GM18861 (cell line): ENCODE measurements around the gene GRK3.

Experiments used
- ATAC-seq: cut with Tn5 transposase; IDR thresholded peaks from one replicate; pipeline ENCODE4 v1.9.1; 2021; ENCODE audit not compliant: unreplicated experiment

GRK3 gene

DNA sequence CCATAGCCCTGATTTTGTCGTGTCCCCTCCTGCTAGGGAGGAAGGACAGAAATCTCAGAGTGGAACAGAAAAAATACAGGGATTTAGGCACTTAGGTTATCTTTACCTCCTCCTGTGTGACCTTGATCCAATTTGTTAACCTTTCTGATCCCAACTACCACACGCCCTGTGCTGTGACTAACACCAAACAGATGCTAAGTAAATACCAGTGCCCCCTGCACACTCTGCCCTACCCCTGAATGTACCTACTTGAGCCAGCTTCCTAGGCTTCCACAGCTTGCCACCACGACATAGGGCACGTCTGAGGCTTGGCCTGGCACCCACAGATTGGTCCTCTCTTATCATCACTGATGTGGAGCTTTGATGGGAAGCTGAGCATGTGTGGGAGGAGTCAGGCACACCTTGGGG lies 186.7 kb downstream of the GRK3 start:
- ATAC-seq: no peak

- no peak for ATAC-seq
Measured at GRCh38 chr22:25752615-25753214, 188.2 kb downstream of the GRK3 start.

GRCh38 chr22:25753252-25753651 lies 188.8 kb downstream of the GRK3 start:
- ATAC-seq: no peak

DNA sequence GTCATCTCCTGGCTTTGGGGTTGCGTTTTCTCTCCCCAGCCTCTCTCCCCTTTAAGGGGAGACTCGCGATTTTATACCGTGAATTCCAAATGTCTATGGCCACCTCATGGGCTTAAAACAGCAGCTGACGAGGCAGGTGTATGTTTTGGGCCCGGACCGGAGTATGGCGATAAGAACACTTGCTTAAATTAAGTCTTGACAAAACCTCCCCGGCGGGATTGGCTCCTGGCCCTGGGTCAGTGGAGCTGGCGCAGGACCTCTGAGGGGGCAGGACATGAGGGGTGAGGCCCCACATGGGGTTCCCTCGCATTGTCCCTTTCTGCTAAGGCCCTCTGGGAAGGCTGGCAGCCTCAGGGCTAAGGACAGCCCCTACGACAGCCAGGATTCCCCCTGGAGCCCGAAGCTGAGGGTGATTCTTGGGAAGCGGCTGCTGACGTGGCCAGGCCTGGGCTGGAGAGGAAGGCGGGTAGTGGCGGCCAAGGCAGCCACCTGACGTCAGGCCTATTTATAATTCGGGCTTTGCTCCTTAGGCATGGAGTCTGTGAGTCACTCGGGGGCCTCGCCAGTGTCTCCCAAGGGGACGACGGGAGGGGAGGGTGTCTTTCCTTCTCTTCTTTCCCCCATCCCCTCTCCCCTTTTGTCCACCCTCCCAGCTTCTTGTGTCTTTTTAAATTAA lies 190.2 kb downstream of the GRK3 start:
- no peak for ATAC-seq

GRCh38 chr22:25757686-25758085 lies 193.2 kb downstream of the GRK3 start:
- no peak for ATAC-seq

GRCh38 chr22:25758316-25758715 lies 193.8 kb downstream of the GRK3 start:
- ATAC-seq: no peak

GRCh38 chr22:25759825-25760231 lies 195.4 kb downstream of the GRK3 start:
- ATAC-seq: no peak

DNA sequence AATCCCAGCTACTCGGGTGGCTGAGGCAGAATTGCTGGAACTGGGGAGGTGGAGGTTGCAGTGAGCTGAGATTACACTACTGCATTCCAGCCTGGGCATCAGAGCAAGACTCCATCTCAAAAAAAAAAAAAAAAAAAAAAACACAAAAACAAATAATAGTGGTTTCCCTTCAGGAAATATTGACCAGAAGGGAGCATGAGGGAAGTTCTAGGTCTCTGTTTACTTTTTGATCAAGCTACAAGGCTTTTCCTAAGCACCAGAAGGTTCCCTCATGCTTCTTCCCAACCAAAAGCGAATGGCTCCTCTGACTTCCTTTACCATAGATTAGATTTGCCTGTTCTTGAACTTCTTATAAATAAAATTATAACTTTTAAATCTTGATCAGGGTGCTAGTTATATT lies 195.8 kb downstream of the GRK3 start:
- ATAC-seq: no peak

DNA sequence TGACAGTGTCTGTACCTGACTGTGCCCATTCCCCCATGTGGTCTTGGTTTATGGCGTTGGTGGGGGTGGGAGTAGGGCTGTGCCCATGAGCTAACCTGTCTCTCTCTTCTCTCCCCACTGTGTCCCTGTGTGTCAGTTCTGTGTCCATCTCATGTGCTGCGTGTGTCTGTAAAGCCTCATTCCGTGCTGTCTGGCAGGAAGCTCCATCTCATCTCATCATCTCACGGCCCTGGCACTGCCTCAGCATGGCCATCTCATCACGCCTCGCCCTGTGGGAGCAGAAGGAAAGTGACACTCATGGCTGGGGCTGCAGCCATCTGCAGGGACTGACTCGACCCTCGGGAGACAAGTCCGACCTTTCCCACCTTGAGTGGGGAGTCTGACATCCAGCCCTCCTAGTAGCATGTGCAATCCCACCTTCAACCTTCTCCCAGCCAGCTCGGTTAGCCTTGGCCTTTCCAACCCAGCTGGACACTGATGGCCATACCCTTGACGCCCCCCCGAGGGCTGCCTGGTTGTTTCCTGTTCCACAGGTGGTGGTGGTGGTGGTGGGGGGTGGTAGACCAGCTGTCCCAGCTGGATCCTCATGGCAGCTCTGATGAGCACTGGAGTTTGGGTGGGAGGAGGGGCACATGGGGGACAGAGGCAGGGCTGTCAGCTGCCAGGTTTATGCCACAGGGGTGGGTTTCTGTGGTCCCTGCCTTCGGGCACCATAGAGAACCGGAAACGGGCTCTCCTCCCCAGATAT lies 196.5 kb downstream of the GRK3 start:
- no peak for ATAC-seq

GRCh38 chr22:25762147-25762546 lies 197.7 kb downstream of the GRK3 start:
- no peak for ATAC-seq

GRCh38 chr22:25763239-25763777 lies 198.8 kb downstream of the GRK3 start:
- ATAC-seq: no peak

DNA sequence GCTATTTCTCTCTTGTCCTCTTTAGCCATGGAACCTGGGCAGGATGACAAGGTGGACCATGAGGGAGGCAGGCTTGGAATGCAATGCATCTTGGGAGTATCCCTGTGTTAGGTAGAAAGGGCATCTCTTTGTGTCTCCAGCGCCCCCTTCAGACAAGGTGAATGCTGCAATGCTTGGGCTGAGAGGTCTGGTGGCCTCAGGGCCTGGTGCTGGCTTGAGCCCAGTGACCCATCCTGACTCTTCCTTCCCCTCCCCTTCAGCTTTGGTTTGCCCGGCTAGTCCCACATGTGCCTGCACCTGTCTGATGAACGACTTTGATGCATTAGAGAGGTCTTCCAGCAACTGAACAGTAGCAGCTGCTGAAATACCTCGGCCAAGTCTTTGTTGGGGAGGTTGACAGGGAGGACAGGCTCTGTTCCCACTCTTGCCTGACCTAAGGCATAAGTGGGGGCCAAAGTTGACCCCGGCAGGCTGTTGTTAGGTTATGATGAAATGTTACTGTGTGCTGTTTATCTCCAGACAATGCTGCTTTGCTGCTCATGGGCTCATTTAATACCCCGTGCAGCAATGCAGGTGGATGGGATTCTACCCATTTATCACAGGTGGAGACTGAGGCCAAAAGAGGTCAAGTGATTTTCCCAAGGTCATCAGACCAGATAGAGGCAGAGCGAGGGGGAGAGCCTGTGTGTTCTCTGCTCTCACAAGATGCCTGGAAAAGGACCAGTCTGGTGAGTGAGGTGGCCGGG lies 200.0 kb downstream of the GRK3 start:
- no peak for ATAC-seq

GRCh38 chr22:25765016-25765367 lies 200.5 kb downstream of the GRK3 start:
- no peak for ATAC-seq

DNA sequence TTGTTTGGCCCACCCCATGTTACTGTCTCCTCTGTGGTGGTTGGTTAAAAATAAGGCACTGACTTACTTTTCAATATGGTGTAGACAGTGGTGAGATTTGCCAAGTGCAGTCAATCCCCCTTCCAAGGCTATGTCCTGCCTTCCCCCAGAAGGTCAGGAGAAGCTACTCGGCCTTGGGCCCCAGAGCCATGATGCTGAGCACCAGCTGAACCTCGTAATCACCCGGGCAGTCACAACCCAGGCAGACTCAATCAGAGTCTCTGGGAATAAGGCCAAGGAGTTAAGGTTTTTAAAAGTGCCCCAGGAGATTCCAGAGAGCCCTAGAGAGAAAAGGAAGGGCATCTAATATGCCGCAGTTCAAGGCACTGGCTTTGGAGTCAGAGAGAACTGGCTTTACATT lies 201.3 kb downstream of the GRK3 start:
- no peak for ATAC-seq

- ATAC-seq: no peak
Measured at GRCh38 chr22:25766418-25766817, 201.9 kb downstream of the GRK3 start.

DNA sequence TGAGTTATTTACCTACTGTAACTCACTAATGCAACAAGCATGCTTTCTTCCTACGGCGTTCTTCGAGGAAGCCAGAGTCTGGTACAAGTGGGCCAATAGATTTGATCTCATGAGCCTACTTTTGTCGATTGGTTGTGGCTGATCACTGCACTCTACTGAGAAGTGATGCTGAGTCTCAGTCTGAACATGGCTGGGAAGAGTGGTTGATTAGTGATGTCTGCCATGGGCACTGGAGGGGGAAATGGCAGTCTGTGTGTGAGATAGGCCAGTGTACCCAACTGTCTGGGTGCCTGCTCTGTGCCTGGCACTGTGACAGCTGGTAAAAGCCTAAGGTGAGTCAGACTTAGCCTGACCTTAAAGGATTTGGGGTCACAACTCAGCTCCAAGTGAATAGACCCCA lies 205.9 kb downstream of the GRK3 start:
- ATAC-seq: no peak

- no peak for ATAC-seq
Measured at GRCh38 chr22:25772288-25772687, 207.8 kb downstream of the GRK3 start.

GRCh38 chr22:25774575-25775026 lies 210.1 kb downstream of the GRK3 start:
- no peak for ATAC-seq

- ATAC-seq: no peak
Measured at GRCh38 chr22:25775531-25775930, 211.1 kb downstream of the GRK3 start.

DNA sequence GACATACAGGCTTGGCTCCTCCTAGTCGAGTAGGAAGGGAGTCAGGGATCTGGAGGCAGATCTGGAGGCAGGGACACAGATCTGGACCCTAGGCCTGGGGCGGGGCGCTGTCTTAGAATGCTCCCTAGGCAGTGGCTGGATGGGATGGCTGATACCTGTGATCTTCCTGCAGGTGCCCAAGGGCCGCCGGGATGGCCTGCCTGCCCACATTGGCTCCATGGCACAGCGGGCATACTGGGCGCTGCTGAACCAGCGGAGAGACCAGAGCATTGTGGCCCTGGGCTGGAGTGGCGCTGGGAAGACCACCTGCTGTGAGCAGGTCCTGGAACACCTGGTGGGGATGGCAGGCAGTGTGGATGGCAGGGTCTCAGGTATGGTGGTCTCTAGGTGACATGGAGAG lies 212.9 kb downstream of the GRK3 start:
- no peak for ATAC-seq

- ATAC-seq: no peak
Measured at GRCh38 chr22:25777870-25778269, 213.4 kb downstream of the GRK3 start.
